Right atrium auricular region (tissue), 2 donors: ENCODE data around the gene MEIOB. TPM values are rescaled to one million over a fixed set of nuclear protein-coding genes. Genes with fewer than 3 reads are reported as not detected.

Source experiments
- DNase-seq: peaks from one replicate; pipeline ENCODE4 v3.0.0-alpha.2; 2019; ENCODE audit warnings: low spot score
- H3K27ac ChIP-seq, 2 donors: fragments of 200-600 bp; sonication (generic); 1 replicate in 1 of 2; 2 replicates in 1 of 2; pipeline ENCODE4 v1.5.1; 2016 to 2019
- H3K27me3 ChIP-seq, 2 donors: fragments of 200-600 bp; sonication (generic); one replicate each; pipeline versions ENCODE4 v1.5.1 to v1.6.0; 2017 to 2019
- H3K36me3 ChIP-seq: fragments of 200-600 bp; sonication (generic); one replicate; pipeline ENCODE4 v1.5.1; 2016
- H3K4me1 ChIP-seq, 2 donors: fragments of 200-600 bp; sonication (generic); one replicate each; pipeline versions ENCODE4 v1.5.1 to v1.6.0; 2017 to 2019
- H3K4me3 ChIP-seq, 2 donors: fragments of 200-600 bp; sonication (generic); 1 replicate in 1 of 2; 2 replicates in 1 of 2; pipeline ENCODE4 v1.5.1; 2017 to 2019; ENCODE audit warnings: mild to moderate bottlenecking in 1 of 2, moderate library complexity in 1 of 2
- H3K9me3 ChIP-seq, 2 donors: fragments of 200-600 bp; sonication (generic); one replicate each; pipeline ENCODE4 v1.5.1; 2019
- total RNA-seq, 2 donors: library from RNA; depleted of rRNA; stranded (reverse); fragments of >200 nt; gene quantifications; one replicate each; pipeline ENCODE4 v1.1.0, GENCODE V29; 2016
- TF ChIP-seq, protein P1 (sequence below), 2 donors: fragments of 200-600 bp; sonication (generic); IDR thresholded peaks; one replicate each; pipeline ENCODE4 v1.5.1; 2019; ENCODE audit warnings: antibody characterized with exemption in 2 of 2

The MEIOB gene
- total RNA-seq, 2 donors from 2014 or later: not detected

DNA sequence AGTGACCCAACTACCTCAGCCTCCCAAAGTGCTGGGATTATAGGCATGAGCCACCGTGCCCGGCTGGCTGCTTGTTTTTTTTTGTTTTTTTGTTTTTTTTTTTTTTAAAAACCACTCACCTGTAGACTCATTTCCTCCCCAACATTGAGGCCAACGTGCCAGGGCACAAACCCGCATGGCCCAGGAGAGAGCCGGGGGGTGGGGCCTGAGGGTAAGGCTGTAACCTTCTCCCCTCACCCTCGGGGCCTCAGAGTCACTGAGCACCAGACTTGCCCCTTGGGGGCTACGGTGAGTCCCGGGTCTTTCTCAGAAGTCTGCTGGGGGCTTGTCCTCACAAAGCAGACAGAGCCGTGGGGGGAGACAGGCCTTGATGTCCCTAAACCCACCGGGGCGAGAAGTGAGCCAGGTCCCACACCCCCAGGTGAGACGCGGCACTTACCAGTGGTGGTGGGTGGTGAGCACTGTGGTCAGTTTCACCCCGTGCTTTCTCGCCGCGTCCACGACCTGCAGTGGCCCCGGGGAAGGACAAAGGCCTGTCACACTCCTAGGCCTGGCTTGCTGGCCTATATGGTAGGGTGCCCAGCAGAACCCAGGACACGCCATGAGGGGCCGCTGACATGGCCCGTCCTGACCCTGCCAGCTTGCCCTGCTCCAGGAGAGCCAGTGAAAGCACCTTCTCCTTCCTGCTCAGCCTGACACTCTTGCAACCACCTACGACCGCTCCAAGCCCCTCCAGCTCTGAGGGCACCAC lies 49.9 kb downstream of the MEIOB start:
- H3K36me3 ChIP-seq: peaks cover 48% of the 10 kb centered on the region
- no peak overlapping the region for H3K27ac ChIP-seq
- TF ChIP-seq, protein P1, sequence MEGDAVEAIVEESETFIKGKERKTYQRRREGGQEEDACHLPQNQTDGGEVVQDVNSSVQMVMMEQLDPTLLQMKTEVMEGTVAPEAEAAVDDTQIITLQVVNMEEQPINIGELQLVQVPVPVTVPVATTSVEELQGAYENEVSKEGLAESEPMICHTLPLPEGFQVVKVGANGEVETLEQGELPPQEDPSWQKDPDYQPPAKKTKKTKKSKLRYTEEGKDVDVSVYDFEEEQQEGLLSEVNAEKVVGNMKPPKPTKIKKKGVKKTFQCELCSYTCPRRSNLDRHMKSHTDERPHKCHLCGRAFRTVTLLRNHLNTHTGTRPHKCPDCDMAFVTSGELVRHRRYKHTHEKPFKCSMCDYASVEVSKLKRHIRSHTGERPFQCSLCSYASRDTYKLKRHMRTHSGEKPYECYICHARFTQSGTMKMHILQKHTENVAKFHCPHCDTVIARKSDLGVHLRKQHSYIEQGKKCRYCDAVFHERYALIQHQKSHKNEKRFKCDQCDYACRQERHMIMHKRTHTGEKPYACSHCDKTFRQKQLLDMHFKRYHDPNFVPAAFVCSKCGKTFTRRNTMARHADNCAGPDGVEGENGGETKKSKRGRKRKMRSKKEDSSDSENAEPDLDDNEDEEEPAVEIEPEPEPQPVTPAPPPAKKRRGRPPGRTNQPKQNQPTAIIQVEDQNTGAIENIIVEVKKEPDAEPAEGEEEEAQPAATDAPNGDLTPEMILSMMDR (IDR thresholded peaks at IDR 0.05): no peak

DNA sequence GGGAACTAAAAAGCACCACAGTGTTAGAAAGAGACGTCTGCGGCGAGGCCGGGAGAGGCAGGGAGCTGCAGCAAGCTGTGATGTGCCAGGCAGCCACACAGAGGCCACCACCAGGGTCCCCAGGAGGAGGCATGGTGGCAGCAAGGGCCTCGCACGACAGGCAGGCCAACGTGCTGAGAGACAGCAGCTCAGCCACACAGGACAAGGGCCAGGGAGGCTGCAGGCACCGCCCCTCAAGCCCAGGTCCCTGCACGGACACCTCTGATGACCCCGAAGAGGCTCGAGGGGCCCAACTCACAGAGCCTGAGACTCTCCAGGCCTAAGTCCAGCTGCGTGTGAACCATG lies 51.0 kb downstream of the MEIOB start:
- DNase-seq: no peak
- peaks cover 58% of the 10 kb centered on the region for H3K36me3 ChIP-seq

More for the DNA sequence above, 49.9 kb downstream of the MEIOB start:
- Histone ChIP-seq H3K4me1 (peaks cover 0 to 22% of the 10 kb centered on the region in 2 donors), H3K27me3 (no peaks in the 10 kb centered on the region), H3K4me3 (no peak overlapping the region), H3K9me3 (no peaks in the 10 kb centered on the region)
- DNase-seq: no peak

DNA sequence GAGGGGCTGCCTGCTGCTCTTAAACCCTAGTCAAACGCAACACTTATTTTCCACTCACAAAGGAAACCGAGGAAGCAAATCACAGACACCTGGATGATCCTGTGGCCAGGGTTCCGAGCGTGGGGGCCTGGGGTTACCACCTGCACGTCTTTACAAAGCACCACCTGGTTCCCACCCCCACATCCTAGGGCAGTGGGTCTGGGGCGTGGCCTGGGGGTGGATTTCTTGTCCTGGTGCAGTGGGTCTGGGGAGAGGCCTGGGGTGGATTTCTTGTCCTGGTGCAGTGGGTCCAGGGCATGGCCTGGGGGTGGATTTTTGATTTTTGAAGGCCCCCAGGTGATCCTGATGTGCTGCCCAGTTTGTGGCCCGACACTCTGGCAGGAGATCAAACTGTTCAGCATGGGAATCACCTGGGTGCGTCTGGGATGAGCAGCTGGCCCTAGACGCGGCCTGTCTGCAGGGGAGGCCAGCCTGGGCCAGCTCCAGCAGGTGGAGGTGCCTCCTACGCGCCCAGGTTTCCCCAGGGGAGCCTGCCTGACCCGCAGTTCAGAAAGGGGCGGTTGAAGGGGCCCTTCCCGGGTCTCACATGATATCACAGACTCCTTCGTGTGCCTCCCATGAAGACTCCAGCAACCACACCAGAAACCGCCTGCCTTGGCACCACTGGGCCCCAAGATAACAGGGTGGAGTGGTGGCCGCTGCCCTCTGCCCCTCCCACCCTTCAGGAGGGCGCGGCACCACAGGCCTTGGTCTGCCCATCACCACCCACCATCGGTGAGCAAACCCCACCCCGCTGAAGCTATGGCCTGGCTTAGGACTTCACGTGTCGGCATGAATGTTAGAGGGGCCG lies 51.6 kb downstream of the MEIOB start:
- H3K27me3 ChIP-seq: no peaks in the 10 kb centered on the region
- peaks cover 64% of the 10 kb centered on the region for H3K36me3 ChIP-seq
- H3K9me3 ChIP-seq: no peaks in the 10 kb centered on the region
- H3K27ac ChIP-seq: no peak overlapping the region
- peaks cover 0 to 16% of the 10 kb centered on the region in 2 donors for H3K4me1 ChIP-seq
- no peak for DNase-seq
- H3K4me3 ChIP-seq: no peak overlapping the region
- TF ChIP-seq, protein P1 (IDR thresholded peaks at IDR 0.05): no peak

More for the DNA sequence above, 51.0 kb downstream of the MEIOB start:
- TF ChIP-seq, protein P1 (IDR thresholded peaks at IDR 0.05): no peak
- Histone ChIP-seq H3K27ac (no peak overlapping the region), H3K4me3 (no peak overlapping the region), H3K9me3 (no peaks in the 10 kb centered on the region), H3K27me3 (no peaks in the 10 kb centered on the region), H3K4me1 (peaks cover 0 to 22% of the 10 kb centered on the region in 2 donors)

DNA sequence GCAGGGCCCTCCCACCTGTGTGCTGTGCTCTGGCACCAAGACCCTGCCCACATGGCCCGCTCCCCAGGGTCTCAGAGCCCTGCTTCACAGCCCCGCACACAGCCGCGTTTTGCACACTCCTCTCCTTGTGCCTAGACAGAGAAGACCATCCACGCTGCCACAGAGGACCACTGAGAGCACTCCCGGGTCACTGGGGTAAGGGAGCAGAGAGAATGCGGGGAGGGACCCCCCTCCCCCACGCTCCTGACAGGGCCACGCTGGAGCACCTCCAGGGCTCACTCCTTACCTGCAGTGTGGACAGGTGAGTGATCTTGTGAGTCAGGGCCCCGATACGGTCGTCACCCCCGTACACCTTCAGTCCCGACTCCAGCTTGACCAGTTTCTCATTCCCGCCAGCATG lies 52.4 kb downstream of the MEIOB start:
- Histone ChIP-seq H3K9me3 (no peaks in the 10 kb centered on the region), H3K4me1 (peaks cover 0 to 9% of the 10 kb centered on the region in 2 donors), H3K36me3 (peaks cover 66% of the 10 kb centered on the region), H3K27me3 (no peaks in the 10 kb centered on the region), H3K27ac (no peak overlapping the region), H3K4me3 (no peak overlapping the region)
- TF ChIP-seq, protein P1 (IDR thresholded peaks at IDR 0.05): no peak
- no peak for DNase-seq

DNA sequence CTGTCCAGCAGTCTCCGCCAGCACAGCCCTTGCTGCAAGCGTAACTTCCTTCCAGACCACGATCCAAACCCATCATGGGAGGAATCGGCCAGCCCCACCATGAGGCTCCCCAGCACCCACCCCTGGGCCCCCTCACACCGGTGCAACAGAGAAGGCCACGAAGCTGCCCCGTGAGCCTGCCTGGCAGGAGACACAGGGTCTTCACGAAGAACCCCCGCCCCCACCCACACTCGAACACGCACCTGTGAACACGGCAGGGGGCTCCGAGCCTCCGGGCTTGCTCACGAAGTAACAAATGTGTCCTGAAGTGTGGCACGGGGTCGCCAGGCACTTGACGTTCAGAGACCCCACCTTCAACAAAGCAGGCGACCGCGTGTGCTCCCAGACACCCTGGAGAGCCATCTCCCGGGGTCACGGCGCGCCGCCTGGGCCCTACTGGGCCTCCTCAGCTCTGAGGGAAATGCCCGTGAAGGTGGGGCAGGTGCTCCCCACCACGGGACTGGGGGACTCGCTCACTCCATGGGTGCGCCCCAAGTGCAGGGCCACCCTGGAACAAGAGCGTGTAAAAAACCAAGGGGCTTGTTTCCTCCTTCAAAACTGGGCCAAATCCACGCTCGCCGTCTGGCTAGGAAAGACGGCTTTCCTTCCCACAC lies 53.0 kb downstream of the MEIOB start:
- H3K4me1 ChIP-seq: peaks cover 0 to 3% of the 10 kb centered on the region in 2 donors
- TF ChIP-seq, protein P1 (IDR thresholded peaks at IDR 0.05): no peak
- H3K9me3 ChIP-seq: no peaks in the 10 kb centered on the region
- H3K36me3 ChIP-seq: peaks cover 66% of the 10 kb centered on the region
- no peak overlapping the region for H3K27ac ChIP-seq
- no peak for DNase-seq
- no peaks in the 10 kb centered on the region for H3K27me3 ChIP-seq
- H3K4me3 ChIP-seq: no peak overlapping the region
